Measurements from ENCODE around the gene PRPS1L1.

PRPS1L1 gene

DNA sequence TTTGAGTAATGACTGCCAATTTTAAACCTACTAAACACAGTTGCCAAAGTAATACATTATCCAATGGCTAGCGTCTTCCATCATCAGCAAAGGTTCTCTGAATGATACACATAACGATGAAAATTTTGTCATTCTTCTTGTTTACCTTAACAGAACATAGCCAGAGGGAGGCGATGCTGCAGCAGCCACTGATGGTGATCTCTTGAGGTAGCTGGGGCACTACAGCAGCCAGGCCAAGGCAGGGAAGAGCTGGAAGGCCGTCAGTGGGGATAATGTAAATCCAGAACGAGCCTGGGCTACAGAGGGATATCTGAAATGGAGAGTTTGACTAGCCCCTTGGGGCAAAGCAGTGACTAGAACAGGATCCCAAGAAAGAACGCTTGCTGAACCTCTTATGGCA is 38.8 kb downstream of the PRPS1L1 start:
- no peaks in the 10 kb centered on the region for H3K4me1 ChIP-seq (ENCODE audit: control insufficient read depth in 1 of 2, insufficient read depth in 1 of 2, low read depth in 1 of 2, low read length in 1 of 2)
- H3K9me3 ChIP-seq = no peaks in the 10 kb centered on the region
- H3K4me3 ChIP-seq (ENCODE audit: low read depth in 1 of 2, low read length in 1 of 2) = no peak overlapping the region
- H3K36me3 ChIP-seq = no peaks in the 10 kb centered on the region
- no peak overlapping the region for H3K27ac ChIP-seq
- no peaks in the 10 kb centered on the region for H3K27me3 ChIP-seq
- TF ChIP-seq, protein P1, sequence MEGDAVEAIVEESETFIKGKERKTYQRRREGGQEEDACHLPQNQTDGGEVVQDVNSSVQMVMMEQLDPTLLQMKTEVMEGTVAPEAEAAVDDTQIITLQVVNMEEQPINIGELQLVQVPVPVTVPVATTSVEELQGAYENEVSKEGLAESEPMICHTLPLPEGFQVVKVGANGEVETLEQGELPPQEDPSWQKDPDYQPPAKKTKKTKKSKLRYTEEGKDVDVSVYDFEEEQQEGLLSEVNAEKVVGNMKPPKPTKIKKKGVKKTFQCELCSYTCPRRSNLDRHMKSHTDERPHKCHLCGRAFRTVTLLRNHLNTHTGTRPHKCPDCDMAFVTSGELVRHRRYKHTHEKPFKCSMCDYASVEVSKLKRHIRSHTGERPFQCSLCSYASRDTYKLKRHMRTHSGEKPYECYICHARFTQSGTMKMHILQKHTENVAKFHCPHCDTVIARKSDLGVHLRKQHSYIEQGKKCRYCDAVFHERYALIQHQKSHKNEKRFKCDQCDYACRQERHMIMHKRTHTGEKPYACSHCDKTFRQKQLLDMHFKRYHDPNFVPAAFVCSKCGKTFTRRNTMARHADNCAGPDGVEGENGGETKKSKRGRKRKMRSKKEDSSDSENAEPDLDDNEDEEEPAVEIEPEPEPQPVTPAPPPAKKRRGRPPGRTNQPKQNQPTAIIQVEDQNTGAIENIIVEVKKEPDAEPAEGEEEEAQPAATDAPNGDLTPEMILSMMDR (IDR thresholded peaks at IDR 0.05) = no peak

- no peaks in the 10 kb centered on the region for H3K9me3 ChIP-seq
- no peak overlapping the region for H3K27ac ChIP-seq
- H3K4me3 ChIP-seq (ENCODE audit: low read depth in 1 of 2, low read length in 1 of 2) = no peak overlapping the region
- no peaks in the 10 kb centered on the region for H3K36me3 ChIP-seq
- TF ChIP-seq, protein P1 (IDR thresholded peaks at IDR 0.05) = no peak
- no peaks in the 10 kb centered on the region for H3K4me1 ChIP-seq (ENCODE audit: control insufficient read depth in 1 of 2, insufficient read depth in 1 of 2, low read depth in 1 of 2, low read length in 1 of 2)
- no peaks in the 10 kb centered on the region for H3K27me3 ChIP-seq
These were observed 39.5 kb downstream of the PRPS1L1 start for GRCh38 chr7:17988141-17988540.

GRCh38 chr7:17986851-17987250 is 40.8 kb downstream of the PRPS1L1 start:
- no peaks in the 10 kb centered on the region for H3K4me1 ChIP-seq (ENCODE audit: control insufficient read depth in 1 of 2, insufficient read depth in 1 of 2, low read depth in 1 of 2, low read length in 1 of 2)
- no peak overlapping the region for H3K27ac ChIP-seq
- no peak overlapping the region for H3K4me3 ChIP-seq (ENCODE audit: low read depth in 1 of 2, low read length in 1 of 2)
- H3K27me3 ChIP-seq = no peaks in the 10 kb centered on the region
- H3K36me3 ChIP-seq = no peaks in the 10 kb centered on the region
- no peaks in the 10 kb centered on the region for H3K9me3 ChIP-seq
- TF ChIP-seq, protein P1 (IDR thresholded peaks at IDR 0.05) = no peak

GRCh38 chr7:17985473-17986239 is 42.0 kb downstream of the PRPS1L1 start:
- Histone ChIP-seq H3K27me3 (no peaks in the 10 kb centered on the region), H3K36me3 (no peaks in the 10 kb centered on the region), H3K9me3 (no peaks in the 10 kb centered on the region), H3K27ac (no peak overlapping the region), H3K4me3 (ENCODE audit: low read depth in 1 of 2, low read length in 1 of 2) (no peak overlapping the region), H3K4me1 (ENCODE audit: control insufficient read depth in 1 of 2, insufficient read depth in 1 of 2, low read depth in 1 of 2, low read length in 1 of 2) (no peaks in the 10 kb centered on the region)
- TF ChIP-seq, protein P1 (IDR thresholded peaks at IDR 0.05) = no peak

GRCh38 chr7:17984288-17984687 is 43.4 kb downstream of the PRPS1L1 start:
- Histone ChIP-seq H3K27me3 (no peaks in the 10 kb centered on the region), H3K9me3 (no peaks in the 10 kb centered on the region), H3K4me3 (ENCODE audit: low read depth in 1 of 2, low read length in 1 of 2) (no peak overlapping the region), H3K27ac (no peak overlapping the region), H3K4me1 (ENCODE audit: control insufficient read depth in 1 of 2, insufficient read depth in 1 of 2, low read depth in 1 of 2, low read length in 1 of 2) (no peaks in the 10 kb centered on the region), H3K36me3 (no peaks in the 10 kb centered on the region)
- TF ChIP-seq, protein P1 (IDR thresholded peaks at IDR 0.05) = no peak
